ENCODE data around the gene VEPH1. TPM values are rescaled to one million over a fixed set of nuclear protein-coding genes. Genes with fewer than 3 reads are reported as not detected.

VEPH1 gene
- total RNA-seq, 4 donors from 2014 or later: 0.59 to 4.7 (median 2.7) TPM

GRCh38 chr3:157282261-157283191 lies 220.7 kb downstream of the VEPH1 start:
- no peak for TF ChIP-seq POLR2A (IDR thresholded peaks at IDR 0.05)
- TF ChIP-seq, protein P1, sequence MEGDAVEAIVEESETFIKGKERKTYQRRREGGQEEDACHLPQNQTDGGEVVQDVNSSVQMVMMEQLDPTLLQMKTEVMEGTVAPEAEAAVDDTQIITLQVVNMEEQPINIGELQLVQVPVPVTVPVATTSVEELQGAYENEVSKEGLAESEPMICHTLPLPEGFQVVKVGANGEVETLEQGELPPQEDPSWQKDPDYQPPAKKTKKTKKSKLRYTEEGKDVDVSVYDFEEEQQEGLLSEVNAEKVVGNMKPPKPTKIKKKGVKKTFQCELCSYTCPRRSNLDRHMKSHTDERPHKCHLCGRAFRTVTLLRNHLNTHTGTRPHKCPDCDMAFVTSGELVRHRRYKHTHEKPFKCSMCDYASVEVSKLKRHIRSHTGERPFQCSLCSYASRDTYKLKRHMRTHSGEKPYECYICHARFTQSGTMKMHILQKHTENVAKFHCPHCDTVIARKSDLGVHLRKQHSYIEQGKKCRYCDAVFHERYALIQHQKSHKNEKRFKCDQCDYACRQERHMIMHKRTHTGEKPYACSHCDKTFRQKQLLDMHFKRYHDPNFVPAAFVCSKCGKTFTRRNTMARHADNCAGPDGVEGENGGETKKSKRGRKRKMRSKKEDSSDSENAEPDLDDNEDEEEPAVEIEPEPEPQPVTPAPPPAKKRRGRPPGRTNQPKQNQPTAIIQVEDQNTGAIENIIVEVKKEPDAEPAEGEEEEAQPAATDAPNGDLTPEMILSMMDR (IDR thresholded peaks at IDR 0.05): no peak
- 42 to 44% methylated on average over 5 of the region's 5 CpGs for WGBS, 2 donors
- no peak overlapping the region for H3K4me3 ChIP-seq (ENCODE audit: low read depth, poor library complexity, severe bottlenecking)
- DNase-seq (ENCODE audit: low spot score in 2 of 2): peak; percentile 67 to 86
- intact Hi-C loops (cut with DNase I; ENCODE audit: low total_unique reads): no loop called here

- no peak for DNase-seq (ENCODE audit: low spot score in 2 of 2)
- WGBS, 2 donors: 49 to 52% methylated on average over 2 of the region's 2 CpGs
- intact Hi-C loops (cut with DNase I; ENCODE audit: low total_unique reads): no loop called here
Measured at GRCh38 chr3:157280786-157281185, 222.4 kb downstream of the VEPH1 start.

GRCh38 chr3:157280354-157280753 lies 222.9 kb downstream of the VEPH1 start:
- TF ChIP-seq POLR2A (IDR thresholded peaks at IDR 0.05): no peak
- TF ChIP-seq, protein P1 (IDR thresholded peaks at IDR 0.05): no peak
- H3K4me3 ChIP-seq (ENCODE audit: low read depth, poor library complexity, severe bottlenecking): no peak overlapping the region
- no peak for DNase-seq (ENCODE audit: low spot score in 2 of 2)
- intact Hi-C loops (cut with DNase I; ENCODE audit: low total_unique reads): no loop called here

More at GRCh38 chr3:157280786-157281185, 222.4 kb downstream of the VEPH1 start:
- no peak for TF ChIP-seq POLR2A (IDR thresholded peaks at IDR 0.05)
- TF ChIP-seq, protein P1 (IDR thresholded peaks at IDR 0.05): no peak
- no peak overlapping the region for H3K4me3 ChIP-seq (ENCODE audit: low read depth, poor library complexity, severe bottlenecking)

- H3K4me3 ChIP-seq (ENCODE audit: low read depth, poor library complexity, severe bottlenecking): no peak overlapping the region
- TF ChIP-seq POLR2A (IDR thresholded peaks at IDR 0.05): no peak
- TF ChIP-seq, protein P1 (IDR thresholded peaks at IDR 0.05): no peak
- WGBS, 2 donors: 98 to 100% methylated on average over 1 of the region's 1 CpG
- no peak for DNase-seq (ENCODE audit: low spot score in 2 of 2)
- intact Hi-C loops (cut with DNase I; ENCODE audit: low total_unique reads): loop anchor here (5.0 kb wide), 1 partner anchor 388 kb away; no protein-coding TSS in a partner anchor
Measured at GRCh38 chr3:157279237-157279636, 224.0 kb downstream of the VEPH1 start.

GRCh38 chr3:157276801-157277200 lies 226.4 kb downstream of the VEPH1 start:
- WGBS, 2 donors: 77 to 87% methylated on average over 3 of the region's 3 CpGs

More at GRCh38 chr3:157276801-157277200, 226.4 kb downstream of the VEPH1 start:
- intact Hi-C loops (cut with DNase I; ENCODE audit: low total_unique reads): loop anchor here (5.0 kb wide), 1 partner anchor 390 kb away; no protein-coding TSS in a partner anchor
- DNase-seq (ENCODE audit: low spot score in 2 of 2): no peak
- TF ChIP-seq, protein P1 (IDR thresholded peaks at IDR 0.05): no peak
- TF ChIP-seq POLR2A (IDR thresholded peaks at IDR 0.05): no peak
- no peak overlapping the region for H3K4me3 ChIP-seq (ENCODE audit: low read depth, poor library complexity, severe bottlenecking)

All from lower leg skin (tissue), 4 donors.